Stimulated activated CD8-positive, alpha-beta memory T cell treated with anti-CD3 and anti-CD28 coated beads, Interleukin-15, amount 100 ng/mL, for 24 hours (primary cell): ENCODE results near the gene MEOX1.
A peak's percentile ranks its signal among the peaks of the same experiment; 100 is the strongest.

Experiments
- DNase-seq: peaks from one replicate; pipeline ENCODE4 v3.0.0-alpha.2; 2020; ENCODE audit warnings: low read depth

Gene MEOX1

GRCh38 chr17:43679911-43680310 is 18.2 kb upstream of the MEOX1 start:
- DNase-seq, result no peak

DNA sequence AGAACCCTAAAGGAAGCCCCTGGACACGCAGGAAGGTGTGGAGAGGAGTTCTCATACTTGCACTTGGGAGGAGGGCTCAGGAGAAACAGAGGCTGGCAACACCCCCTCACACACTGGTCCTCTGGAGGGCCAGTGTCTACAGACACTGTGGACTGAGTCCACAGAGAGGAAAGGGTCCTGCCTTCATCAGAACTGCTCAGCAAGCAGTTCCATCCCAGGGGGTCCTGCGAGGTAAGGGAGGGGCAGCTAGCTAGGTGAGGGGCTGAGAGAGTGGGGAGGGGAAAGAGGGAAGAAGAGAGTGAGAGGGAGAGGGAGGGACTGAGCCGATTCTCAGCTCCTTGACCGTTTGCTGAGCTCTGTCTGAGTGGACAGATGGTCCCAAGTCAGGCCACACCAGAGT is 17.7 kb upstream of the MEOX1 start:
- DNase-seq, result no peak

DNA sequence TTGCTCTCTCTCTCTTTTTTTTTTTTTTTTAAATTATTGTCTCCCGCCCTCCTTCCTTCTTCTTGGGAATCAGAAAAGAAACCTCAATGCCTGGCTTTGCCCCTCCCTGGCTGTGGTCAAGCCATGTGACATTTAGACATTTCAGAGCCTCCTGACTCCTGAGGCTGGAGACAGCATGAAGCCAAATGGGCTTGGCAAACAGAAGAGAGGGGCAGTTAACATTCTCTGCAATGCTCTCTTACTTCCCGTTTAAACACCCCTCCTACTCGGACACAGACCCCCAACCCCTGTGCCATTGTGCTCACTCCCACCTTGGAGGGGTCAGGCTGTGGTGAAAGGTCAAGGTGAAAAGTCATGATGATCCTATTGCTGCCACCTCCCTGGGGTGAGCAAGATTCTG is 14.7 kb upstream of the MEOX1 start:
- no peak for DNase-seq

- DNase-seq, result no peak
These were observed 12.7 kb upstream of the MEOX1 start for GRCh38 chr17:43674394-43674793.

GRCh38 chr17:43673516-43674323 is 12.0 kb upstream of the MEOX1 start:
- DNase-seq, result peak; percentile 60

GRCh38 chr17:43671755-43672519 is 10.2 kb upstream of the MEOX1 start:
- no peak for DNase-seq

GRCh38 chr17:43671031-43671692 is 9.4 kb upstream of the MEOX1 start:
- no peak for DNase-seq

DNA sequence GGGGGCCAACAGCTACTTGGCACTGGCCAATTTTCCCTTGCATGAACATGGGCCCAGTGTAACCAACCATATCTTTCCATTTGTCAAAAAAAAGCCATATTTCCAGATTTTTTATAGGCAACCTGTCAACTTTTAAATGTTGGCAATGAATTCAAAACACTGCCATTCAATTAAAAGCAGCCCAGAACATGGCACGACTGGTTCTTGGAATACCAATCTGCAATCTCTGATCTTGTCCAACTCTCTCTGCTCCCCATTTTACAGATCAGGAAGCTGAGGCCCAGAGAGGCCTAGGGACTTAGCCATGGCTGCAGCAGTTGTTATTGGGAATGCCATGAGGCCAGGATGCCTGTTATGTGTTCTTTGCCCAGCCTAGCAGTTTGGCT is 8.9 kb upstream of the MEOX1 start:
- DNase-seq, result no peak

- no peak for DNase-seq
These were observed 8.4 kb upstream of the MEOX1 start for GRCh38 chr17:43669971-43670644.

GRCh38 chr17:43667947-43668348 is 6.2 kb upstream of the MEOX1 start:
- no peak for DNase-seq

- no peak for DNase-seq
These were observed 5.8 kb upstream of the MEOX1 start for GRCh38 chr17:43667506-43667905.

GRCh38 chr17:43665937-43666236 is 4.2 kb upstream of the MEOX1 start:
- DNase-seq, result no peak

GRCh38 chr17:43665084-43665936 is 3.6 kb upstream of the MEOX1 start:
- DNase-seq, result no peak

DNA sequence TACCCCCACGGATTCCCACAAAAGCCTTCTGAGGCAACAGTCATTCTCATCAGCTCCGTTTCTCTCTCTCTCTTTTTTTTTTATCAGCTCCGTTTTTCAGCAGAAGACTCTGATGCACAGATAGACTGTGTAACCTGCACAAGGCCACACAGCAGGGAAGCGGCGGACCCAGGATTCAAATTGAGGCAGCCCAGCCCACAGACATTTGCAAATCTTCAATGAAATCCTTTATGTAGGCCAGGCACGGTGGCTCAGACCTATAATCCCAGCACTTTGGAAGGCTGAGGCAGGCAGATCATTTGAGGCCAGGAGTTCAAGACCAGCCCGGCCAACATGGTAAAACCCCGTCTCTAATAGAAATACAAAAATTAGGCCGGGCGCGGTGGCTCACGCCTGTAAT is 2.4 kb upstream of the MEOX1 start:
- DNase-seq, result no peak

DNA sequence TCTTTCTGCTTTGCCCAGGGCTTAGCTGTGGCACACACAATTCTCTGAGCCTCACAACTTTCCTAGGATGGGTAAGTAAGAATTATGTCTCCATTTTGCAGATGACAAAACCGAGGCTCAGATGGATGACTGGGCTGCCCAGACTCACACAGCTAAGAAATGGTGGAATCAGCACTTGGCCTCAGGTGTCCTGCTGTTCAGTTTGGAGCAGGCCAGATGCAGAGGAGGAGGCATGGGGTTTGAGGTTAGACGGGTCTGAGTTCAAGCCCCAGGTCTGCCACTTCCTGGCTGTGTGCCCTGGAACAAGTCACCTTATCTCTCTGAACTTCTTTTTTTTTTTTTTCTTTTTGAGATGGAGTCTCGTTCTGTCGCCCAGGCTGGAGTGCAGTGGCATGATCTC is 1.7 kb upstream of the MEOX1 start:
- no peak for DNase-seq

DNA sequence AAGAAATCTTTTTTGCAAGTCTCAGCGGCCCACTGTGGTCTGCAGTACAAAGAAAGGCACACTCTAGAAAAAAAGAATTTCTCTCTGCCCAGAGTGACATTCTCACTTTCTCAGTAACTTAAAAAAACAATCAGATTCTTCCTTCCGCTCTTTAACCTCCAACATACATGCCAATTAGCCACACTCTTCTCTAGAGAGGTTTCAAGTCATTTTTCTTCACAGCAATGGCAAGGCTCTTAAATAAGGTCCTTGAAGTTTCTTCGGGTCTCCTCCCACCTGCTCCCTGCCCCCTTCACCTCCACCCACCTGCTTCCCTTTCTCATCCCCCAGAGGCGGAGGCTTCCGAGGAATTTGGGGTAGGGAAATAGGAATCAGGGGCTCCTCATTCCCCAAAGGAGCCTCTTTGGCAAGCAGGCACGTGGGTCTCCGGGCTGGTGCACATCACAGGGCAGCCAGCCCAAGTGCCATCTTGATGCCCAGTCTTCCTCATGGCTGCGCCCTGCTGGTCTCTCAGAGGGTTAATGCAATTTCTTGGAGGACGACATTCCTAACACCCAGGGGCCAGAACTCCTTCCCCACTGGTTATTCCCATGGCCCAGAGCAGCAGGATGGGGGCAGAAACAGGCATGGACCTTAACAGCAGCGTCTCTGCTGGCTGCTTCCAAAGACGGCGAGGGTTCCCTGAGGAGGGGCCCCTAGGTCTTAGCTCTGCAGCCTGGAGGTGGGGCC is 855 bp upstream of the MEOX1 start:
- no peak for DNase-seq

DNA sequence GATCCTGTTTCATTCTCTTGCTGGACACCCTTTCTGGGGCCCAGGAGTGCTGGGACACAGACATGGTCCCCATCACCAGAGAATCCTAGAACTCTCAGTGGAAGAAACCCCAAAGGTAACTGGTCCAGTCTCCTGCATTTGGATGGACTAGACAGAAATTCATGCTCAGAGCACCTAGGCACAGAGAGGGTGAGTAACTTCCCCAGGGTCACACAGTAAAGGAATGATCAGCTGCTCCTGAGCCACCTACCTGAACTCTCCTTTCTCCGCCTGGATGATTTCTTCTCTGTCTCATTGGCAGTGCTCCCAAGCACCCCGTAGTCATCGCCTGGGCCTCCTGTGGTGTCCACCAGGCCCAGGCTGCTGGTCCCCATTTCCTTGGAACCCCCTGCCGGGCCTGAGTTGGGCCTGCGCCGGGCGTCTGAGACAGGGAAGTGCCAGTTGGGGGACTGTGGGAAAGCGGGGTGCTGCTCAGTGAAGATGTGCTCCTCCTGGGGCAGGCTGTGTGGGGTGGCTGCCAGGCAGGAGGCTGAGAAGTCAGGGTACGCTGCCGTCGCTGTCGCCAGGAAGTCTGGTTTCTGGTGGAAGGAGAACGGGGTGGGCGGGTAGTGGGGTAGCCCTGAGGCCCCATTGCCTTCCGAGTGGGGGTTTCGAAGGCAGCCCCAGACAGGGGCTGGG is 767 bp downstream of the MEOX1 start:
- DNase-seq, result no peak

DNA sequence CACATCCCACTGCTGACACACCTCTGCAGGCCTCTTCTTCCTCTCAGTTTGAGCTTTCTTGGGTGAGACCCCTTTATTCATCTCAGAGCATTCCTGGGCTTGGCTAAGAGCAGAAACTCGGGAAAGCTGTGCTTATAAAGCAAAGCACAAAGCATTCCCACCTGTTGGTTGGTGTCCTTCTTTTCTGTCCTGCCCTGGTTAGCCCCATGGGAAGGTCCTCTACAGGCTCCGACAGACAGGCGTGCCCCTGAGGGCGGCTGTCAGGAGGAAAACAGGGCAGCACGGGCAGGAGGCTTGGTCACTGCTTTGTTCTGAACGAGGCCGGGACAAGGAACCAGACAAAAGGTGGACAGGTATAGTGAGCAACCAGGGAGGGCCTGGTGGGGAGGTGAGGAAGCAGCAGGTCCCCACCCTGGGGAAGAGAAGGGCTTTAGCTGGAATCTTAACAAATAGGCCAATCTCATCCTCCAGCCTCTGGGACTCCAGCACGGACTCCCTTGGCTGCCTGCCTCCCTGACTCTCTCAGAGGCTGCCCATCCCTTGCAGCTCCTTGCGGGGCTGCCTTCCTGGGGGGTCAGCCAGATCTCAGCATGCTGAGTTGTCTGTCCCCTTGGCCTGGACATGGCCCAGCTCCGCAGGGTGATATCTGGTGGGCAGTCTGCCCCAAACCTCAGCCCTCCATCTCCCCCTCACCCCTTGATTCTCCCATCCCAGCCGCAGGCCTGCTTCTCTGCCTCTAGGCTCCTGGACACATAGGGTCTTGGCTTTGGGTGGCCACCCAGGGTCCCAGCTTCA is 1.7 kb downstream of the MEOX1 start:
- DNase-seq, result no peak

GRCh38 chr17:43658900-43659299 is 2.8 kb downstream of the MEOX1 start:
- DNase-seq, result no peak
